ENCODE measurements around the gene TCTN3. TPM values are rescaled to one million over a fixed set of nuclear protein-coding genes. Genes with fewer than 3 reads are reported as not detected.
"Not testable (repeated sequence)": the region's sequence is repeated elsewhere in the genome, so short reads cannot be mapped to it uniquely, and the experiment has no call there.

TCTN3 gene, protein sequence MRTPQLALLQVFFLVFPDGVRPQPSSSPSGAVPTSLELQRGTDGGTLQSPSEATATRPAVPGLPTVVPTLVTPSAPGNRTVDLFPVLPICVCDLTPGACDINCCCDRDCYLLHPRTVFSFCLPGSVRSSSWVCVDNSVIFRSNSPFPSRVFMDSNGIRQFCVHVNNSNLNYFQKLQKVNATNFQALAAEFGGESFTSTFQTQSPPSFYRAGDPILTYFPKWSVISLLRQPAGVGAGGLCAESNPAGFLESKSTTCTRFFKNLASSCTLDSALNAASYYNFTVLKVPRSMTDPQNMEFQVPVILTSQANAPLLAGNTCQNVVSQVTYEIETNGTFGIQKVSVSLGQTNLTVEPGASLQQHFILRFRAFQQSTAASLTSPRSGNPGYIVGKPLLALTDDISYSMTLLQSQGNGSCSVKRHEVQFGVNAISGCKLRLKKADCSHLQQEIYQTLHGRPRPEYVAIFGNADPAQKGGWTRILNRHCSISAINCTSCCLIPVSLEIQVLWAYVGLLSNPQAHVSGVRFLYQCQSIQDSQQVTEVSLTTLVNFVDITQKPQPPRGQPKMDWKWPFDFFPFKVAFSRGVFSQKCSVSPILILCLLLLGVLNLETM
- total RNA-seq (2014; rRNA removed; shearing (Covaris generic)) = 16.9 and 25.2 TPM in 2 replicates

GRCh38 chr10:95693668-95694534 lies at the start of gene TCTN3:
Gene TCTN3, minus strand, starts transcription at chr10:95693927. Its CDS starts 28 bp downstream, at chr10:95693899.
- peak; percentile 99 for DNase-seq (ENCODE audit: low read depth)

DNA sequence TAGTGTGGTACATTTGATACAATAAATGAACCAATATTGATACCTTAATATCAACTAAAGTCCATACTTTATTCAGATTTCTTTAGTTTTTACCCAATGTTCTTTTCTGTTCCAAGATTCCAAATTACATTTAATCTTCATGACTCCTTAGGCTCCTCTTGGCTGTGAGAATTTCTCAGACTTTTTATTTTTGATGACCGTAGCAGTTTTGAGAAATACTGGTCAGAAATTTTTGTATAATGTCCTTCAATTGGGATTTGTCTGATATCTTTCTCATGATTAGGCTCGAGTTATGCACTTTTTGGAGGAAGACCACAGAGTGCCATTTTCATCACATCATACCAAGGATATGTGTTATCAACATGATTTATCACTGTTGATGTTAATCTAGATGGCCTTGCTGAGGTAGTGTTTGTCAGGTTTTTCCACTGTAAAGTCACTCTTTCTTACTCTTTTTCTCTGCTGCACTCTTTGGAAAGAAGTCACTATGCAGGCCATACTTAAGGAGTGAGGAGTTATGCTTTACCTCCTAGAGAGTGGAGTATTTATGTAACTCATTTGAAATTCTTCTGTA lies 49.3 kb upstream of the TCTN3 start:
- DNase-seq (ENCODE audit: low read depth) = no peak

- peak; percentile 30 for DNase-seq (ENCODE audit: low read depth)
Measured at GRCh38 chr10:95742485-95742884, 48.8 kb upstream of the TCTN3 start.

GRCh38 chr10:95741807-95742467 lies 48.2 kb upstream of the TCTN3 start:
- peak; percentile 45 for DNase-seq (ENCODE audit: low read depth)

- no peak for DNase-seq (ENCODE audit: low read depth)
Measured at GRCh38 chr10:95739056-95739455, 45.3 kb upstream of the TCTN3 start.

GRCh38 chr10:95732907-95733306 lies 39.2 kb upstream of the TCTN3 start:
- not testable (repeated sequence) for DNase-seq (ENCODE audit: low read depth)

DNA sequence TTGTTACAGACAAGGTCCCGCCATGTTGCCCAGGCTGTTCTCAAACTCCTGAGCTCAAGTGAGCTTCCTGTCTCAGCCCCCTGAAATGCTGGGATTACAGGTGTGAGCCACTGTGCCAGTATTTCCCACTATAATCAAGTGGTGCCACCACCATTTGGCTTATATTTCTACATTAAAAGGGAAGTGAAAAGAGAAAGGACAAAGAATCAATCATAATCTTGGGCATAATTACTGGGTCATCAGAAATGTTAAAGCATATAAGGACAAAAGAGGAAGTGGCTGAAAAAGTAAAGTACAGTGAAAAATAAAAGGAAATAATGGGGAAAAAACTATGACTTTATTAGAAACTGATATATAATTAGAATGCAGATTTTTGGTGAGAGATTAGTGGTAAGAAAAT lies 36.5 kb upstream of the TCTN3 start:
- no peak for DNase-seq (ENCODE audit: low read depth)

DNA sequence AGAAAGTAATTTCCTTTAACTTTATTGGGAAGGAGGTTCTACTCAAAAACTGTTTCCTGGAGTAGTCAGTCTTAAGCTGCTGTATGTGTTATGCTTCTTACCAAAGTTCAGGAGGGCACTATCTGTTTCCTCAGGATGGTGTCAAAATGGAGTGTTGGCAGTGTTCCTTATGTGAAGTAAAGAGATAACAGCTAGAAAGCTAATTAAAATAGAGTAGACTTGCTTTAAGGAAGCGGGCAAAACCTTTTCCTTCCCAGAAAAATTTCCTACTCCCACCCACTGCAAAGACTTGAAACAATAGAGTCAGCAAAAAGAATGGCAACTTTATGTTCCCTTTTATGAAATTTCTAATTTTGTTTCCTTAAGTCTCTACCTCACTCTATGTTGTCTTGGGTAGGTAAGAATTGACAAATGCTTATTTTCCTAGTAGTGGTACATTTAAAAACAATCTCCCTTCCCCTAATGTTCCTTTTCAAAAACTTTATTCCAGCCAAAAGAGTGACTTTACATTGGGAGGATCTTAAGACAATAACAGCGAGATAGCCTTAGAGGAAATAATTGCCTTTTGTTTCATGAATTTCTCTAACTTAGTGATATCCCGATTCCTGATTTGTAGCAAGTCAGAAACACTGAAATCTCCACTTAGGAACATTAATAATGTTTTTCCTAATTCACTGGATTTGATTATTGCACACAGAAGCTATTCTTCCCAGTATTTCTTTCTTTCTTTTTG lies 35.8 kb upstream of the TCTN3 start:
- DNase-seq (ENCODE audit: low read depth) = no peak

DNA sequence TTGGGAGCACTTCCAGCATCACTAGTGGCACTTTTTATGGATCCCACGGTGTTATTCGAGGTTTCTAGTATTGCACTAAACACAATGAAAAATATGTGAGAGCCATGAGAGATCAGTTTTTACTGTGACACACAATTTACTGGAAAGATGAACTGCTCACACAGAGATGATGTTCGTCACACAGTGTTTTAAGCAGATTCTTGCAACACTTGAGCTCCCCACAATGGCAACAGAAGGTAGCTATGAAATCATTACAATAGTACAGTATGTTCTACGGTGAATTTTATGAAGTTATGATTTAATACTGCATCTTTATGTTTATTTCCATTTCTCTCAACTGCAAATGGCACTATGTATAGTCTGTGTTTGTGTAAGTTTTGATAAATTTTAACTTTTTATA lies 34.8 kb upstream of the TCTN3 start:
- DNase-seq (ENCODE audit: low read depth) = no peak

DNA sequence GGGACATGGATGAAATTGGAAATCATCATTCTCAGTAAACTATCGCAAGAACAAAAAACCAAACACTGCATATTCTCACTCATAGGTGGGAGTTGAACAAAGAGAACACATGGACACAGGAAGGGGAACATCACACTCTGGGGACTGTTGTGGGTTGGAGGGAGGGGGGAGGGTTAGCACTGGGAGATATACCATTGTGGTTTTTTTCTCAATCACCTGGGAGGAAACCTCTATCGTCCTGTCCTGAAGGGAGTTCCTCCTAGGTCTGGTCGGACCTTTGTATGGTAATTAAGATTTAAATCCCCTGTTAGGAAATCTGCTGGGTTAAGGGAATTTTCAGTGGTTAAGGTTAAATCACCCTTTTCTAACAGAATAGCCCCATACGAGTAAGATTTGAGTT lies 28.8 kb upstream of the TCTN3 start:
- not testable (repeated sequence) for DNase-seq (ENCODE audit: low read depth)

GRCh38 chr10:95720745-95721144 lies 27.0 kb upstream of the TCTN3 start:
- DNase-seq (ENCODE audit: low read depth) = not testable (repeated sequence)

GRCh38 chr10:95716866-95717265 lies 23.1 kb upstream of the TCTN3 start:
- DNase-seq (ENCODE audit: low read depth) = no peak

DNA sequence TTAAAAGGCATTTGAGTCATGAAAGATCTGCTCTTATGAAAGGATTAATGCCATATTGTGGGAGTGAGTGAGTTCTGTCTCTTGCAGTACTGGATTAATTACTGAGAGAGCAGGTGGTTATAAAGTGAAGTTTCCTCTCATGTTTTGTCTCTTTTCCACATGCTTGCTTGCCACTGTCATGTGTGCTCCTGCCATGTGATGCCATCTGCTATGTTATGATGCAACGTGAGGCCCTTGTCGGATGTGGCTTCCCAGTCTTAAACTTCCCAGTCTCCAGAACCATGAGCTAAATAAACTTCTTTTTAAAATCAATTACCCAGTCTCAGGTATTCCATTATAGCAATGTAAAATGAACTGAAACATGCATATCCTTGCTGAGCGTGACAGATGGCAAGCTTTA lies 22.7 kb upstream of the TCTN3 start:
- DNase-seq (ENCODE audit: low read depth) = no peak

GRCh38 chr10:95711492-95711891 lies 17.8 kb upstream of the TCTN3 start:
- no peak for DNase-seq (ENCODE audit: low read depth)

- DNase-seq (ENCODE audit: low read depth) = no peak
Measured at GRCh38 chr10:95706990-95707389, 13.3 kb upstream of the TCTN3 start.

- DNase-seq (ENCODE audit: low read depth) = no peak
Measured at GRCh38 chr10:95706573-95706972, 12.8 kb upstream of the TCTN3 start.

DNA sequence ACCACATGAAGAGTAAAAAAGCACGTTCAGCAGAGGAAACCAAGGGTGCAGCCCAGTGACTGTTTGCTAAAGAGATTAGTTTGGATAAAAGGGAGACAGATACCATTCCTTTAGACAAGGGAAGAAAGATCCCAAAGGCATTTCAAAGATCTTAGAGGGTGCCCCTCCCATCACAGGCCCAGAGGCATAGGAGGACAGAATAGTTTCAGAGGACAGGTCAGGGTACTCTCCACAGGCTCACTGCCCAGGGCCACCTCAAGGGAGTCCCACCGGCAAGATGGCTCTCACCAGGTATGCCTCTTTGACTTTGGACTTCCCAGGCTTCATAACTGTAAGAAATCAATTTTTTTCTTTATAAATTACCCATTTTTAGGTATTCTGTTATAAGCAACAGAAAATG lies 4.7 kb upstream of the TCTN3 start:
- DNase-seq (ENCODE audit: low read depth) = no peak

- no peak for DNase-seq (ENCODE audit: low read depth)
Measured at GRCh38 chr10:95697429-95697828, 3.7 kb upstream of the TCTN3 start.

- DNase-seq (ENCODE audit: low read depth) = no peak
Measured at GRCh38 chr10:95694665-95695064, 938 bp upstream of the TCTN3 start.

DNA sequence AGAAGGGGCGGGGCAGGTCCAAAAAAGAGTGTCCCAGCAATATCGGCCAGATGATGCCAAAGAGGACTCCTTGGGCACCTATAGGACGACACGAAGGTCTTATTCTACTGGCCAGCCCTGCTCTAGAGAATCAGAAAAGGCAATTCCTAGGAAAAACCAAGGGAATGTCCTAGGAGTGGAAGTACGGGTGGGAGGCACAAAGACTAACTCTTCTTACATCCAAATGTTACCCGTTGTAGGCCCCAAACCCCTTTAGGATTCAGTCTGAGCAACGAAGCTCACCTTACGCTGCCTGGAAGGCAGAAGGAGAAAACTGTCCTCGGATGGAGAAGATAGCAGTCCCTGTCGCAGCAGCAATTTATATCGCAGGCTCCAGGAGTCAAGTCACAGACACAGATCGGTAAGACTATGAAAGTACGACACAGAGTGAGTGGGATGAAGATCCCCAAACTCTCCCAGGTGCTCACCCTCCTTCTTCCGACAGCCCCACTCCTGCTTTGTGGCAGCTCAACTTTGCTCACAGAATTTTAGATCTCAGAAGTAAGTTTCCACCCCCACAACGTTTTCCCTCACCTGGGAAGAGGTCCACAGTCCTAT lies 558 bp downstream of the TCTN3 start:
- DNase-seq (ENCODE audit: low read depth) = peak; percentile 2
